ENCODE data around the gene SCFD2. TPM values are rescaled to one million over a fixed set of nuclear protein-coding genes. Genes with fewer than 3 reads are reported as not detected.

Gene SCFD2
- total and polyA plus RNA-seq, 4 donors, result 5.2 to 28.7 (median 16.4) TPM

GRCh38 chr4:52932591-52933470, 433.0 kb downstream of the SCFD2 start:
- Histone ChIP-seq H3K4me3 (no peak overlapping the region), H3K36me3 (ENCODE audit: control insufficient read depth in 4 of 4, insufficient read depth in 4 of 4, low read length in 4 of 4) (no peaks in the 10 kb centered on the region), H3K9me3 (ENCODE audit: control insufficient read depth in 4 of 4, insufficient read depth in 3 of 4, low read length in 3 of 4) (no peaks in the 10 kb centered on the region), H3K9ac (ENCODE audit: insufficient read depth in 1 of 2, low read length in 2 of 2) (no peak overlapping the region), H3K27ac (ENCODE audit: low read depth in 1 of 2, low read length in 1 of 2) (no peak overlapping the region), H3K4me1 (ENCODE audit: control insufficient read depth in 5 of 5, insufficient read depth in 5 of 5, low read length in 5 of 5) (peaks cover 0 to 2% (median 0%) of the 10 kb centered on the region in 5 donors), H3K27me3 (ENCODE audit: control insufficient read depth in 3 of 3, insufficient read depth in 3 of 3, low read length in 2 of 3) (no peaks in the 10 kb centered on the region)
- ATAC-seq (ENCODE audit: insufficient read depth, low FRiP score) (no peak), DNase-seq (no peak)
- TF ChIP-seq CTCF (IDR thresholded peaks at IDR 0.05; ENCODE audit: control extremely low read depth, extremely low read depth), result no peak
- 75 to 79% methylated on average over 5 of the region's 5 CpGs for WGBS, 2 donors

- peak in 2 of 3 donors; percentile 24 to 39 for DNase-seq
- no peaks in the 10 kb centered on the region for H3K27me3 ChIP-seq (ENCODE audit: control insufficient read depth in 3 of 3, insufficient read depth in 3 of 3, low read length in 2 of 3)
- 56 to 77% methylated on average over 4 of the region's 4 CpGs for WGBS, 2 donors
- no peak overlapping the region for H3K4me3 ChIP-seq
- TF ChIP-seq CTCF (IDR thresholded peaks at IDR 0.05; ENCODE audit: control extremely low read depth, extremely low read depth), result no peak
- no peak overlapping the region for H3K9ac ChIP-seq (ENCODE audit: insufficient read depth in 1 of 2, low read length in 2 of 2)
- H3K9me3 ChIP-seq (ENCODE audit: control insufficient read depth in 4 of 4, insufficient read depth in 3 of 4, low read length in 3 of 4), result no peaks in the 10 kb centered on the region
- peaks cover 0 to 2% (median 0%) of the 10 kb centered on the region in 5 donors for H3K4me1 ChIP-seq (ENCODE audit: control insufficient read depth in 5 of 5, insufficient read depth in 5 of 5, low read length in 5 of 5)
- no peak overlapping the region for H3K27ac ChIP-seq (ENCODE audit: low read depth in 1 of 2, low read length in 1 of 2)
- H3K36me3 ChIP-seq (ENCODE audit: control insufficient read depth in 4 of 4, insufficient read depth in 4 of 4, low read length in 4 of 4), result no peaks in the 10 kb centered on the region
- ATAC-seq (ENCODE audit: insufficient read depth, low FRiP score), result no peak
Measured at GRCh38 chr4:52931243-52931642, 434.6 kb downstream of the SCFD2 start.

- Histone ChIP-seq H3K4me3 (no peak overlapping the region), H3K9me3 (ENCODE audit: control insufficient read depth in 4 of 4, insufficient read depth in 3 of 4, low read length in 3 of 4) (no peaks in the 10 kb centered on the region), H3K9ac (ENCODE audit: insufficient read depth in 1 of 2, low read length in 2 of 2) (no peak overlapping the region), H3K27me3 (ENCODE audit: control insufficient read depth in 3 of 3, insufficient read depth in 3 of 3, low read length in 2 of 3) (no peaks in the 10 kb centered on the region), H3K27ac (ENCODE audit: low read depth in 1 of 2, low read length in 1 of 2) (no peak overlapping the region), H3K4me1 (ENCODE audit: control insufficient read depth in 5 of 5, insufficient read depth in 5 of 5, low read length in 5 of 5) (no peaks in the 10 kb centered on the region), H3K36me3 (ENCODE audit: control insufficient read depth in 4 of 4, insufficient read depth in 4 of 4, low read length in 4 of 4) (no peaks in the 10 kb centered on the region)
- WGBS, 2 donors, result 88 to 92% methylated on average over 9 of the region's 9 CpGs
- DNase-seq (peak in 2 of 3 donors; percentile 23 to 53), ATAC-seq (ENCODE audit: insufficient read depth, low FRiP score) (no peak)
- TF ChIP-seq CTCF (IDR thresholded peaks at IDR 0.05; ENCODE audit: control extremely low read depth, extremely low read depth), result no peak
Measured at GRCh38 chr4:52926196-52926974, 439.5 kb downstream of the SCFD2 start.

All from lung (tissue), 12 donors.